ENCODE results near the gene UBE2Q2.
"Not testable (repeated sequence)": the region's sequence is repeated elsewhere in the genome, so short reads cannot be mapped to it uniquely, and the experiment has no call there.

Gene UBE2Q2

GRCh38 chr15:75866916-75867315 lies 23.7 kb downstream of the UBE2Q2 start:
- no peak for DNase-seq

DNA sequence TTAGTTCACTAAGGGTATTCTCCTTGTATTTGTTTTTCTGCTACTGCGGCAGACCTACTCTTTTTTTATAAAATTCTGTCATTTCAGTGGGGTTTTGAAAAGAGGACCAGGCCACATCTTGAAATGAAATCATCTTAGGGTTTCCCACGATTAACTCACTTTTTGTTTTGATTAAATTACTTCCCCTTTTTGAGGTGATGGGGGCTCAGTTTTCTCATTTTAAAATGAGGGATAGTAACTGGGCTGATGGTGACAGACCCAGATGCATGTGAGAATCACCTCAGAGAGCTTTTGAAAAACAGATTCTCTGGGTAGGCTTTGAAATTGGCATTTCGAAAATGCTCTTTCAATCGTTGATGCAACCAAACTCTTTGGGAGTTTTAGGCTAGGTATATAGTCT lies 24.2 kb downstream of the UBE2Q2 start:
- no peak for DNase-seq

DNA sequence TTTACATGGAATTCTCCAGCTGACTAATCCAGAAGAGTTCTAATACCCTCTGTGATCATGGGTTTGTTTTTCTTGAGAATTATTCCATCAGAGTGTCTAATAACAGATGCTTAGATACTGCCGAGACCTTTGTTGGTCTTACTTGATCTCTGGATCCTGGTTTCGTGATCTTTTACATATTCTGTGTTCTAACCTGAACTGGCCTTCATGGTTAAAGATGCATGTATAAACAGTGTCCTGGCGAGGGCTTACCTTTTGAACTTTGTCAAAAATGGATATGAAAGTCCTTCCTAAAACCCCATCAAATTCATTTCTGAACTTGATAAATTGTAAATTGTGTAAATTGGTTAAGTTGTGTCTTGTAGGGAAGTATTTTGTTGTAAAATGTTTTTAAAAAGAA lies 24.8 kb downstream of the UBE2Q2 start:
- no peak for DNase-seq

GRCh38 chr15:75869446-75869845 lies 26.2 kb downstream of the UBE2Q2 start:
- no peak for DNase-seq

GRCh38 chr15:75871589-75871988 lies 28.3 kb downstream of the UBE2Q2 start:
- not testable (repeated sequence) for DNase-seq

GRCh38 chr15:75872403-75872990 lies 29.2 kb downstream of the UBE2Q2 start:
- DNase-seq = no peak

GRCh38 chr15:75884041-75884440 lies 40.8 kb downstream of the UBE2Q2 start:
- peak; percentile 59 for DNase-seq

GRCh38 chr15:75887178-75887577 lies 43.9 kb downstream of the UBE2Q2 start:
- DNase-seq = no peak

GRCh38 chr15:75891895-75892294 lies 48.6 kb downstream of the UBE2Q2 start:
- peak; percentile 90 for DNase-seq

DNA sequence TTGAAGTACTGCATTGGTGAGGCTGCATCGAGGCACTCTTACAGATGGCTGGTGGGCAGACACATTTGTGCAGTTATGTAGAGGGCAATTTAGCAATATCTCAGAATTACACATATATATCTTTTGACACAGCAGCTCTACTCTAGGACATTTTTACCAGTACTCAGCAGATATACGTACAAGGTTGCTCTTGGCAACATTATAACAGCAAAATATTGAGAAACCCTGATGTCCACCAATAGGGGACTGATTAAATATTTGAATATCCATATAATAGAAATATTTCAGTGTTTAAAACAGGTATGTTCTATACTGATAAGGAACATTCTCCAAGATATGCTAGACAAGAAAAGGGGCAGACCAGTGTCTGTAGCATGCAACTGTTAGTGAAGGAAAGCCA lies 52.5 kb downstream of the UBE2Q2 start:
- no peak for DNase-seq

- no peak for DNase-seq
Observed at GRCh38 chr15:75900577-75900976, 57.3 kb downstream of the UBE2Q2 start.

- peak; percentile 3 for DNase-seq
Observed at GRCh38 chr15:75902129-75902557, 58.9 kb downstream of the UBE2Q2 start.

- peak; percentile 90 for DNase-seq
Observed at GRCh38 chr15:75903331-75904239, 60.3 kb downstream of the UBE2Q2 start, which contains the start of gene FBXO22. TSS of gene FBXO22 (plus strand) at chr15:75903878. CDS start at chr15:75903964, 86 bp downstream.

DNA sequence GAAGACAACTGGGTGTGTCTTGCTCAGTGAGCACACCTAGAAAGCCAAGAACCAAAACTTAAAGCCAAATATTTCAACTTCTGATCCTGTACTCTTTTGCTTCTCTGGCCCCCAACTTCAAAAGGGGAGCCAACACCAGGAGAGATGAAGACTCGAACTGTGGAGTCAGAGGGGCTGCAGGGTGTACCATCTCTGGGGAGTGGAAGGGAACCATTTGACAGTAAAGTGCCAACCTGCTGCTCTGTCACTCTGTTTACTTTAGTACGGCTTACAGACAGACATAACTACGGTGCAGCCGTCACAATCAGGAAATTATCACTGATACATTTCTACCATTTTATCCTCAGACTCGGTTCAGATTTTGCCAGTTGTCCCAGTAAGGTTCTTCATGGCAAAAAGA lies 62.0 kb downstream of the UBE2Q2 start:
- DNase-seq = no peak

- not testable (repeated sequence) for DNase-seq
Observed at GRCh38 chr15:75910355-75910754, 67.1 kb downstream of the UBE2Q2 start.

GRCh38 chr15:75916978-75917377 lies 73.7 kb downstream of the UBE2Q2 start:
- DNase-seq = no peak

- DNase-seq = no peak
Observed at GRCh38 chr15:75918135-75918534, 74.9 kb downstream of the UBE2Q2 start.

DNA sequence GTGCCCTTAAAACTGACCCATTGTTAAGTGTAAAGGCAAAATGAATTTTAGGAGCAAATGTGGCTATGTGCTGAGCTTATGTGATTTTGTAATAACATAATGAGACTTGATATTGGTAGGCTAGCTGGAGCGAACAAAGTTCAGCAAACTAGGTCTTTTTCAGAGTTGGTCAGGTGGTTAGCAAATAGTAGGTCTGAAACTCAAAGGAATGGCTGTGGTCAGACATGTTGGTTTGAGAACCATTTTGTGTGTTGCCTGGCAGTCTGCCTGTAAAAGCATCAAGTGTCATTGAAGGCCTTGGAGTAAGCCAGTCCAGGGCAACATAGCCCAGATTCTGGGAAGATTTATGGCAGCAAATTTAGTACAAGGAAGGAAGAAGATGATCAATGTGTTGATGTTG lies 76.8 kb downstream of the UBE2Q2 start:
- peak; percentile 10 for DNase-seq

DNA sequence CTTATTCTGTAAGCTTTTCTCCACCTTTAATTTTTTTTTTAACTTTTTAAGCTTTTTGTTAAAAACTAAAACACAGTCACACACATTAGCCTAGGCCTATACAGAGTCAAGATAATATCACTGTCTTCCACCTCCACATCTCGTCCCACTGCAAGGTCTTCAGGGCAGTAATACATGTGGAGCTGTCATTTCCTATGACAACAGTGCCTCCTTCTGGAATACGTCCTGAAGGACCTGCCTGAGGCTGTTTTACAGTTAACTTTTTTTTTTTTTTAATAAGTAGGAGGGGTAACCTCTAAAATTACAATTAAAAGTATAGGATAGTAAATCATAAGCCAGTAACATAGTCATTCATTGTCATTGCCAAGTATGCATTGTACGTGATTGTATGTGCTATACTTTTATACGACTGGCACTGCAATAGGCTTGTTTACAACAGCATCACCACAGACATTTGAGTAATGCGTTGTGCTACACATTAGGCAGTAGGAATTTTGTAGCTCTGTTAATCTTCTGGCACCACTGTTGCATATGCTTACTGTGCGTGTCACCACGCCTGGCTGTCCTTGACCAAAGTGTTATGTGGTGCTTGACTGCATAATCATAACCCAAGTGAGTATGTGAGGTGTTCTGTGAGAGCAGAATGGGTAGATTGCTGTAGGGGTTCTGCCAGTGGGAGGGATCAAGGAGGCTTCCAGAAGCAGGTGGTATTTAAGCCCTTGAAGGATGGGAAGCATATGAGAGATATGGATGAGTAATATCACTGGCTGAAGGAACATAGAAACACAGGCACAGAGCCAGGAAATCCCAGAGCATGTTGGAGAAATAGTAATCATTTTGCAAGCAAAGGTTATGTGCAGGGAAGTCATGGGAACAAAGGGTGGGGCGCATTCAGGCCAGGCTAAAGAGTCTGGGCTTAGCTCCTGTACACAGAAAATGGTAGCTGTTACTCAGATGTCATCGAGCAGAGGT lies 78.8 kb downstream of the UBE2Q2 start:
- peak; percentile 67 for DNase-seq

DNA sequence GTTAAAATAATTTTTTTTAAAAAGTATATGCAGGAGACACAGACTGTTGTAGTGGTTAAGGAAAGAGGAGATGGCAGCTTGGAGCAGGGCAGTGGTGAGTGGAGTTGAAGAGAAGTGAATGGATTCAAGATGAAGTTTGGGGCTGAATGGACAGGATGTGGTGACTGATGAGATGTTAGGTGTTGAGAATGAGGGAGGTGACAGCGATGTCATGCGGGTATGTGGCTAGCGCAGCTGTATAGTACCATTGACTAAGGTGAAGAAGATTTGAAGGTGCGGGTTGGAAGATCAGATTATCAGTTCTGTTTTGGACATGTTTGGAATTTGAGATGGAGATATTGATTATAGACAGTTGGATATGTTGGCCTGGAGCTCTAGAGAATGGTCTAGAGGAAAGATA lies 80.5 kb downstream of the UBE2Q2 start:
- no peak for DNase-seq

- DNase-seq = no peak
Observed at GRCh38 chr15:75924576-75924975, 81.3 kb downstream of the UBE2Q2 start.

GRCh38 chr15:75925440-75925839 lies 82.2 kb downstream of the UBE2Q2 start:
- DNase-seq = no peak

- DNase-seq = no peak
Observed at GRCh38 chr15:75926931-75927330, 83.7 kb downstream of the UBE2Q2 start.

Measured in fibroblast of skin of abdomen (primary cell).